PC-9 (cell line): ENCODE measurements around the gene SRBD1.

ENCODE experiments used
- EZH2 ChIP-seq: fragments of 200-600 bp; sonication (generic); IDR thresholded peaks from 2 replicates; pipeline ENCODE4 v1.8.0; 2017; ENCODE audit warnings: antibody characterized with exemption, low read depth
- TF ChIP-seq, protein P1 (sequence below): fragments of 200-600 bp; sonication (generic); conservative IDR thresholded peaks from 2 replicates; pipeline ENCODE4 v1.6.1; 2017; ENCODE audit warnings: mixed run types, antibody characterized with exemption, mild to moderate bottlenecking, moderate library complexity

DNA sequence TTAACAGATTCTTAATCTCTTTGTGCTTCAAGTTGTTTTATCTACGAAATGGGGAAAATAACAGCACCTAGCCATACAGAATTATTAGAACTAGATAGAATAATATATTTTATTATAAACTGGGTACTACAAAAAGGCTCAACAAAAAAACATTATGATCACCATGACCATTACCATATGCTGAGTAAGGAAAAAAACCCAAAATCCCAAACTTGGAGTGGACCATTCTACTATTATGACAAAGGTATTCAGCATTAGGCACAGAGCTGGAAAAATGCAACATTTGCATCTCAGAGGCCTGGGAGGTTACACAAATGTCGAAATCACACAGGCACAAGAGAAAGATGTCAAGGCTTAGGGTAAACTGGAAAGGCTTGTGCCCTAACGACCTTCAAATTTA lies 162.8 kb downstream of the SRBD1 start:
- TF ChIP-seq EZH2, result no peak
- TF ChIP-seq, protein P1, sequence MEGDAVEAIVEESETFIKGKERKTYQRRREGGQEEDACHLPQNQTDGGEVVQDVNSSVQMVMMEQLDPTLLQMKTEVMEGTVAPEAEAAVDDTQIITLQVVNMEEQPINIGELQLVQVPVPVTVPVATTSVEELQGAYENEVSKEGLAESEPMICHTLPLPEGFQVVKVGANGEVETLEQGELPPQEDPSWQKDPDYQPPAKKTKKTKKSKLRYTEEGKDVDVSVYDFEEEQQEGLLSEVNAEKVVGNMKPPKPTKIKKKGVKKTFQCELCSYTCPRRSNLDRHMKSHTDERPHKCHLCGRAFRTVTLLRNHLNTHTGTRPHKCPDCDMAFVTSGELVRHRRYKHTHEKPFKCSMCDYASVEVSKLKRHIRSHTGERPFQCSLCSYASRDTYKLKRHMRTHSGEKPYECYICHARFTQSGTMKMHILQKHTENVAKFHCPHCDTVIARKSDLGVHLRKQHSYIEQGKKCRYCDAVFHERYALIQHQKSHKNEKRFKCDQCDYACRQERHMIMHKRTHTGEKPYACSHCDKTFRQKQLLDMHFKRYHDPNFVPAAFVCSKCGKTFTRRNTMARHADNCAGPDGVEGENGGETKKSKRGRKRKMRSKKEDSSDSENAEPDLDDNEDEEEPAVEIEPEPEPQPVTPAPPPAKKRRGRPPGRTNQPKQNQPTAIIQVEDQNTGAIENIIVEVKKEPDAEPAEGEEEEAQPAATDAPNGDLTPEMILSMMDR, result no peak
